Endometrial microvascular endothelial cells (primary cell): ENCODE data around the gene GRK5. TPM values are rescaled to one million over a fixed set of nuclear protein-coding genes. Genes with fewer than 3 reads are reported as not detected.

Source experiments
- in situ Hi-C: cut with HindIII; loops from 2 replicates; pipeline ENCODE4 v1.10.0; 2017; ENCODE audit warnings: low sequenced_read_pairs, low pct_unique_long_range_greater_than_20kb; ENCODE audit errors: inconsistent ontology term
- total RNA-seq: library from RNA; depleted of rRNA; stranded (reverse); fragments of >200 nt; gene quantifications from one replicate; pipeline ENCODE4 v1.2.3, GENCODE V29; 2015; ENCODE audit errors: inconsistent ontology term

GRK5 gene
- total RNA-seq, 1 donor from 2014 or later: 24.7 TPM

DNA sequence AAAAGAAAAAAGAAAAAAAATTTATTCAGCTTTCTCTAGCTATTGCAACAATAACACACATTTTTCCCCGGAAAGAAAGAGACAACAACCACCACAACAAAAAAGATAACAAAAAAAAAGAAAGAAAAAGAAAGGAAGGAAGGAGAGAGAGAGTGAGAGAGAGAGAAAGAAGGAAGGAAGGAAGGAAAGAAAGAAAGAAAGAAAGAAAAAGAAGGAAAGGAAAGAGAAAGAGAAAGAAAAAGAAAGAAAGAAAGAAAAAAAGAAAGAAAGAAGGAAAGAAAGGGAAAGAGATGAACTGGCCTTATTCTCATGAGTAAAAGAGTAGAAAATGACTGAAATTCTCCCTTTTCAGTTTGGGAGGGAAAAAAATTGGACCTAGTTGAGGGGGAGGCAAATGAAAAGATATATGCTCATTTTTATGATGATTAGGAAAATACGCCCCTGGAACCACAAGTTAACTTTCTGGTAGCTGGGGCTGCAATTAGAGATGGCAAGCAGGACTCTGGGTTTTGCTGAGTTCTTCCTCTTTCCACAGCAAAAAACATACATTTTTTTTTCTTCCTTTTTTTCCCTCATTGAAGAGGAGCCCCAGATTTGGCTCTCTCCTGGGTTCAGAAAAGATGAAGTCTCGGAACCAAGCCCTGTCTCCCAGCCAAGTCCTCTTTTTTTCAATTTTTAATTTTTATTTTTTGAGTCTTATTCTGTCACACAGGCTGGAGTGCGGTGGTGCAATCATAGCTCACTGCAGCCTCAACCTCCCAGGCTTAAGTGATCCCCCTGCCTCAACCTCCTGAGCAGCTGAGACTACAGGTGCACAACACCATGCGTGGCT, 16.2 kb upstream of the GRK5 start:
- in situ Hi-C loops: no loop called here

- in situ Hi-C loops: no loop called here
Measured at GRCh38 chr10:119191881-119192280, 15.5 kb upstream of the GRK5 start.

DNA sequence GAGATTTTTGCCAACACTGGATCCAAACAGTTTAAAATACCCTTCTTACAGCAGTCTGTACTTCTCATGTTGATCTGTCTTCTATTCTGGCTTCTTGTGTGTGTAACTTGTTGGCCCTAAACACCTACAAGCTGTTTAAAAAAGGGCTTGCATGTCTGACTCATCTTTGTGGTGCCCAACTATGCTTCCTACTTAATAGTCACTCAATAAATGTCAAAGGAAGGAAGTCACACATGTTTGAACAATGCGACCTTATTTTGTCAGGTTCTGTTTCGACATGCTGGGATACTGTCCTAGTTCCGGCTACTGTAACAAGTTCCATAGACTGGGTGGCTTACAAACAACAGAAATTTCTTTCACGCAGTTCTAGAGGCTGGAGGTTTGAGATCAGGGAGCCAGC, 9.4 kb upstream of the GRK5 start:
- in situ Hi-C loops: no loop called here

DNA sequence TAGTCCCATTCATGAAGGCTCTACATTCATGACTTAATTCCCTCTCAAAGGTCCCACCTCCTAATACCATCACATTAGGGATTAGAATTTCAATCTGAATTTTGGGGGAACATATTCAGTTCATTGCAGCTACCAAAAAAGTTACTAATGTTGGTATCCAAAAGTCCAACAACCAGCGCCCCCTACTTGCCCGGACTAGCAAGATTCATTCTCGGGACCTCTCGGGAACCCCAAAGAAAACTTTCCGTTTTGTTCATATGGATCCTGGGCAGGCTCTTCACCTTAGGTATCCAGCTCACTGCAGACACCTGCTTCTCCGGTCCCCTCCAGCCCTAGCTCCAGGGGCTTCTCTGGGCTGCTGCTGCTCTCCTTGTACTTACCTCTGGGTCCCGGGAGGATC, 8.9 kb upstream of the GRK5 start:
- in situ Hi-C loops: no loop called here

DNA sequence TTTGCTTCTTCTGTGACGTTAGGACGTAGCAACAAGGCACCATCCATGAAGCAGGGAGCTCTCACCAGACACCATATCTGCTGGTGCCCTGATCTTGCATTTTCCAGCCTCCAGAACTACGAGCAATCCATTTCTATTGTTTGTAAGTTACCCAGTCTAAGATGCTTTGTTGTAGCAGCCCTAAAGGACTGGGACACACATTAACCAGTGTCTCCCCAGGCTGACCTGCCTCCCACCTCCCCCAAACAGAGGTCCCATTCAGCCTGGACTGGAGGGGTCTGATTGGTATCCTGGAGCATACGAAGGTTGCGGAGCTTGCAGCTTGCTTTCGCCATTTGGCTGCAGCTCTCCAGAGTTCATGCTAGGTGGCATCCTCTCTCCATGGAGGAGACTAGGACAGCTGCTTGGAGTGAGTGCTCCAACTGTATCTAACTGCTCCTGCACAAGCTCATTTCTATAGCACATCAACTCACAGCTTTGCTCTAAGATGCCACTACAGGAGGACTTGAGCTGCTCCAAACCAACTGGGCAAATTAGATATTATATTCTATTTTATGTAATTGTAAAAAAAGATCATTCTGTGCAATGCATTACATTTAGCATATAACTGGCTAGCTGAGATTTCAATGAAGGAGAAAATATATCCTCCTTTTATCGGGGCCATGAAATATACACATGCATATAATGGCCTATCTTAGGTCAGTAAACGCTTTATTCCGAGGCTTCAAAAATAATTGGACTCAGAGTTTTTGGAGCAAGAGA, 8.0 kb upstream of the GRK5 start:
- in situ Hi-C loops: no loop called here

- in situ Hi-C loops: no loop called here
Measured at GRCh38 chr10:119201233-119201632, 6.1 kb upstream of the GRK5 start.

- in situ Hi-C loops: no loop called here
Measured at GRCh38 chr10:119203006-119203405, 4.4 kb upstream of the GRK5 start.

- in situ Hi-C loops: no loop called here
Measured at GRCh38 chr10:119205894-119206602, 1.3 kb upstream of the GRK5 start.

GRCh38 chr10:119206603-119207365, 587 bp upstream of the GRK5 start:
- in situ Hi-C loops: no loop called here

DNA sequence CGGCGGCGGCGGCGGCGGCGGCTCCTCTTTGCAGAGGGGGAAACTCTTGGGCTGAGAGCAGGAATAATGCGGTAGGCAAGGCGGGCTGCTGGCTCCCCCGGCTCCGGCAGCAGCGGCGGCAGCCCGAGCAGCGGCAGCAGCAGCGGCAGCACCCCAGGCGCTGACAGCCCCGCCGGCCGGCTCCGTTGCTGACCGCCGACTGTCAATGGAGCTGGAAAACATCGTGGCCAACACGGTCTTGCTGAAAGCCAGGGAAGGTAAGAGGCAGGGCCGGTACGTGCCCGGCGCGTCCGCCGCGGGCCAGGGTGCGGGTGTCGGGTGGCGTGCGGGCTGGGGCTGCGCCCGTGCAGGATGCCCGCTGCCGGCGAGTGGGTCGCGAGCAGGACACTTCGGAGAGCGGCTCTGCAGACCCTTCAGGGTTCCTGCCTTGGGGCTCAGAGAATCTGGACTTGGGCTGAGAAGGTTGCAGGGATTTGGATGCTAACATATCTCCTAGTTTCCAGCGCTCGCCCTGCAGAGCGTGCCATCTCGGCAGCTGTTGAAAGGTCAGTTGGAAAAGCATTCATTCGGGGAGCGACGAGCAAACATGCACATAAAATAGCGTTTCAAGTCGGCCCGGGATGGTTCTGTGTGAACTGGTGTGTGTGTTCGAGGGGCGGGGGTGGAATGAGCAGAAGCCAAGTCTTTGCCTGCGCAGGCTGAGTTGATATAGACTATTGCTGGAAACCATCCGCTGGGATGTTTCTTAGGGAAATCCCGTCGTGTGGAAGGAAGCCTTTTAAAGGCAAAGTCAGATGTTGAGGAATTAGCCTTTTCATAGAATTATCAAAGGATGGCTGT, 562 bp downstream of the GRK5 start:
- in situ Hi-C loops: no loop called here

DNA sequence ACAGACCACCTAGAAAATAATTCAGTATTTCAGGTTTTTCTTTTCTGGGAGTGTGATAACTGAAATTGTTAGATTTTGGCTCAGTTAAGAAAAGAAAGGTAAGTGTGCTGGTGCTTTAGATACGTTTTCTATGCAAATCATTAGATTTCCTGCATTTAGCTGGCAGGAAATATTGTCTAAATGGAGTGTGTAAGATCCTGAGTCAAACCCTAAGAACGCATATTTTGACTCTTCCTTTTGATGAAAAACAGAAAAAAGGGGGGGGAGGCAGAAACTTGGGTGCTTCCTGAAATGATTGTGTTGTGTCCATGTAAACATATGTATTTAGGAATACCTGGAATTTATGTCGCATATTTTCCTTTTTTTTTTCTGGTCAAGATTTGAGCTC, 1.2 kb downstream of the GRK5 start:
- in situ Hi-C loops: no loop called here

DNA sequence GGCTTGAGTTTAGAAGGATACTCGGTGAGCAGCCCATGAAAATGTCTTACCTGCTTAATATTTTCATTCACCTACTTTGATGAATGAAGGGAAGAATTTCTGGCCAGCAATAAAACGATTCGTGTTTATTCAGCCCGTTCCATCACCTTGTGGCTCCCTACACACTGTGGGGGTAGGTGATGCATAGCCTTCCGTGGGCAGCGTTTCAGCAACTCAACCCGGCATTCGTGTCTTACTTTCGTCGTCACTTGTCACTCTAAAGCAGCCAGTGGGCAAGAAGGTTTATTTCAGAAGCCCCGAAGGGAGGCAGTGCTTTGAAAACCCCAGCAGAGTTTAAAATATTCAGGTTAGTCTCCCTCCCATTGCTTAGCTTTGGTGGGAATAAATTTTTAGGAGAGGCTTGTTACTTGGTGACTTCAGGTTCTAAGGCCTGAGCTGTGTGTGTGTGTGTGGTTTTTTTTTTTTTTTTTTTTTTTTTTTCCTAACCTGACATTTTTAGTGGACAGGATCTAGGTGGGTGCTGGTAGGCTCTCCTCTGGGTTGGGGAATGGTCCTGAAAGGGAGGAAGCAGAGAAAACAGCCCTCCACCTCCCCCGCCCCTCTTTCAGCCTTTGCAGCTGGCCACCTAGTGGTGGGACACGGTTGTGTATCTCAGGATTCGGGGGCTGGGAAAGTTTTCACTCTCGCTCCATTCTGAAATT, 1.8 kb downstream of the GRK5 start:
- in situ Hi-C loops: no loop called here

DNA sequence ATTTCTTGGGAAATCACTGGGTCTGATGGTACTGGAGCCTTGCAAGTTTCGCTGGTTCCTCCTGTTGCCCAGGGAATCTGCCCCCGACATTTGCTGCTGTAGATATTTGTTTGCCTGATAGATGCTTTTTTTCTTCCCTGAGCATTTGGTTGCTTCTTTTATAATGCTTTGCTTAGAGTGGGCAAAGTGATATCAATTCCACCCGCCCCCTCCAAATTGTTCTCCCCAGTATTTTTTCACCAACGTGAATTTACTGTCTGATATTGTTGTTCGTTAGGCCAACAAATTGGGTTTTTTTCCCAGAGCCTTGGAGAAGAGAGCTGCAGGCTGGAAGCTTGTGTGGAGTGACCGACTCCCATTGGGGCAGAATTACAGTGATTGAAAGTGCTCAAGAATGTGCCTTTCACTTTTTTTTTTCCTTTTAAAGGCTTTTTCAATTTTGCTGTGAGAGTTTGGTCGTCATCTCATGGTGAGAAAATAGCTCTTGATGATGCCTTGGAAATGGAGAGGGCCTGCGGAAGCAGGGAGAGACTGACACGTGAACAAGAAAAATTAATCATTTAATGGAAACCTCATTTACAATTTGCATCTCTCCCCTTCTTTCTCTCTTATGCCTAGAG, 2.5 kb downstream of the GRK5 start:
- in situ Hi-C loops: no loop called here

DNA sequence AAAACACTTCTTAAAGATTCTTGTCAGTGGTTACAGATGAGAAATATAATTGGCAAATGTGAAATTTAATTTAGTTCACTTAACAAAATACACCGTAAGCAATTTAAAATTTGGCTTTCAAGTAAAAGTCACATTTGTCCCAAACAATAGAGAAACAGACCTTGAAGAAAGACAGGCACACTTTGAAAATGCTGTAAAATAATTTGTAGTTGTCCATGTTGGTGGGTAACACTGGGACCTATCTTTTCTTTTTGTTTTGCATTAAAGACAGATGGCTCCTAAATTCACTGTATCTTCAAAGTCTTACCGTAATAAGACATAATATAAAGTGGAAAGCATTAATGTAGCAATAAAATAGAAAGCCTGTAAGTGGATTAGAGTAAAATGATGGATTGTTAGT, 3.3 kb downstream of the GRK5 start:
- in situ Hi-C loops: no loop called here

DNA sequence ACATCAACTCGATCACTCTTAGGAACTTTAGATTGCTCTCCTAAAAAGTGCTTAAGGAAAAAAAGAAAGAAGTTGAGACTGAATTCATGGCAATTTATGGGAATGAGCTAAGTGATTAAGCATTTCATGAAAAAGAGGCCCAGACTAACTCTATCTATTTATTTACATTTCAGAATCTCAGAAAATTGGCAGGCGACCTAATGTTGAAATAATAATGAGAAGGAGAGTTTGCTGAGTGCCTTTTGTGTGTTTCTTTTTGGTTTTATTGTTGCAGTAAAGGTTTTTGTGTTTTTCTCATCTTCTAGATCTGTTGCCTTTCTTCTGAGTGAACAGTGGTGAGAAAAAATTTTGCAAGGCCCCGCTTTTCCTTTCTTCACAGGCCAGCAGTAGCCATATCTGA, 3.8 kb downstream of the GRK5 start:
- in situ Hi-C loops: no loop called here

DNA sequence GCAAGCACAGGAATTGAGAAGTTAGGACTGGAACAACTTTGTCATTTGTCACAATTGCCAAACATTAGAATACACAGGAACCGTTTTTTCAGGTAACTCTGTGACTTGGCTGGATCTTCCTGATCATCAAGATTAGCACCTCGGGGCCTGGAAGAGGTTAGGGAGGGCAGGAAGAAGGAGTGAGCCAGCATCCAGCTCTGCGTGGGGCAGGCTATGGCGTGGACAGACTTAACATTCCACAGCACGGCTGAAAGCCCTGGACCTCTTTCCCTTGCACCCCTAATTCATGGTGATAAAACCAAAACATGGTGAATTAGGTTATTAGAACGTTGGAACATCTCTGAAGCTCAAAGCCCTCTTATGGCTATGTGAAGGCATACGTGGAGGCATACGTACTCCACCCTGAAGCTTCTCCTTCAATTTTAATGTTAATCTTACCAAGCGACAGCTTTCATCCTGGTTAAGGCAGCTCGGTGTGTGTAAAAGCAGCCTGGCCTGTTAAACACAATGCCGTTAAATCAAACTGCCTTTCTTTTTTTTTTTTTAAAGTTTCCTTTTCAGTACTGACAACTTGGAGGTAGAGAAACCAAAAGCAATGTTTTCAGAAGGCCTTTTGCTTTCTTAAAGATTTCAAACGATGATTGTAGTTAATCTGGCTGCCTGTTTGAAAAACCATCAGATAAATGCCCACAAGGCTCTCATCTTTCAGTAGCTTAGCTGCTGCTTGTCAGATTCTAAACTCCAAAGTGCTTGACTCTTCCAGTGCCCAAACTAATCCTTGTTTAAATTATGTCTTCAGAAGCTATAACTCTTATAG, 4.5 kb downstream of the GRK5 start:
- in situ Hi-C loops: no loop called here

DNA sequence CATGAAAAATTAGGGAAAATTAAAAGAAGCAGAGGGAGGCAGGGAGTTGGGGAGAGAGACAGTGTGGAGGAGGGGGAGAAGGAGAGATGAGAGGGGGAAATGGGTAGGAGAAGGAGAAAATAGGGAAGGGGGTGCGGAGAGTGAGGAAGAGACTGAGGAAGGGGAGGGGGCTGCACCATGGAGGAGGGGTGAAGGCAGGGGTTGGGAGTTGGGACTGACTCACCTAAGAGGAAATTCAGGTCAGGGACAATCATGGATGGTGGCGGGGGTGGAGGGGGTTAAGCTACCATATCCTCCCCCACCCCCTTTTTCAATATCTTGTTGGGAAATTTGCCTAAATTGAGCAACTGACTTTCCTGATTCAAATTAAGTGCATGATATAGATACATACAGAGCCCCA, 8.0 kb downstream of the GRK5 start:
- in situ Hi-C loops: no loop called here
